Measurements from ENCODE around the gene HTD2. TPM values are rescaled to one million over a fixed set of nuclear protein-coding genes. Genes with fewer than 3 reads are reported as not detected.

The HTD2 gene
- polyA plus RNA-seq, 2 of the 4 experiments (the other 2 are of a cell fraction), result 4.6 to 8.4 TPM

DNA sequence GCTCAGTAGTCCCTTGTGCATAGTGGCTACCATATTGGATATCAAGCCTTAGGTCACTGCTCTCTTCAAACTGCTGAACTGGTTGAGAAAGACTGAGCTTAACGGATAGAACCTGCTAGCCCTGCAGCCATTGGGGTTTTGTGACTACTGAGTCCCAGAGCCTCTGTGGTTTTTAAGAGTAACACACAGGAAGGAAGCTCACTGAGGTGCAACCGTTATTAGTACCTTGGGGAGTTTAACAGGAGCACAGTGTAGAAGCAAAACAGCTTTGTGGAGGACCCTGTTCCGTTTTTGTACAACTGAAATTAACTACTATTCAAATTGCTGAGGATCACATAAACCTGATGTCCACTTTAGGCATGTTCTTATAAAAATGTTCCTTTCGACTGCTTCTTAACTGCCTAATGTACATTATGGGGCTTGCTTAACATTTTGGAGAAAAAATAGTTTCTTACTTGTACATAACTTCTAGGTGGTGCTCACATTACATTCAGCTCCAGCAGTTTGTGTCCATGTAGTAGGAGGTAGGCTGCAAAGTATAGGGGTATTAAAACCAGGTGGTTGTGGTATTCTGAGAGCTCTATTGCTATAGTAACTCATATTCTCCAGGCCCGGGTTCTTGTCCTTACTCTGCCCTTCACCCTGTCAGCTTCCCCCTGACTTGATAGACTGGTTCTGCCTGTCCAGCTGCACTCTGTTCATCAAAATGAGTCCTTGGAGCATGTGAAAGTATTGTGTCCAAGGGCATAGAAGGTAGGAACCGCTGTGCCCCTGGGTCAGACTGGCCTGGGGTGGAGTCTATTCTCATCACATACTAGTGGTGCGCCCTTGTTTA is 43.7 kb downstream of the HTD2 start:
- TF ChIP-seq ZC3H11A (IDR thresholded peaks at IDR 0.05) (no peak), CBX2 (IDR thresholded peaks at IDR 0.05; ENCODE audit: borderline replicate concordance, low read depth) (no peak), FOSL2 (IDR thresholded peaks at IDR 0.05) (no peak), FOSL2 (CRISPR knock-in tag; IDR thresholded peaks at IDR 0.05) (no peak), HOXB5 (CRISPR knock-in tag; IDR thresholded peaks at IDR 0.05) (no peak), ZFP36 (IDR thresholded peaks at IDR 0.05; ENCODE audit: borderline replicate concordance, partially characterized antibody) (no peak), JUN (IDR thresholded peaks at IDR 0.05) (no peak), KDM5A (IDR thresholded peaks at IDR 0.05) (no peak), CHD4 (IDR thresholded peaks at IDR 0.05; ENCODE audit: borderline replicate concordance) (no peak), NFE2L2 (conservative IDR thresholded peaks at IDR 0.05; ENCODE audit: low read length) (no peak), CHD2 (IDR thresholded peaks at IDR 0.05; ENCODE audit: low read length, partially characterized antibody) (no peak), FOXS1 (CRISPR knock-in tag; IDR thresholded peaks at IDR 0.05) (no peak), ESRRA (IDR thresholded peaks at IDR 0.05; ENCODE audit: borderline replicate concordance, low read length) (no peak)
- TF ChIP-seq, protein P1, sequence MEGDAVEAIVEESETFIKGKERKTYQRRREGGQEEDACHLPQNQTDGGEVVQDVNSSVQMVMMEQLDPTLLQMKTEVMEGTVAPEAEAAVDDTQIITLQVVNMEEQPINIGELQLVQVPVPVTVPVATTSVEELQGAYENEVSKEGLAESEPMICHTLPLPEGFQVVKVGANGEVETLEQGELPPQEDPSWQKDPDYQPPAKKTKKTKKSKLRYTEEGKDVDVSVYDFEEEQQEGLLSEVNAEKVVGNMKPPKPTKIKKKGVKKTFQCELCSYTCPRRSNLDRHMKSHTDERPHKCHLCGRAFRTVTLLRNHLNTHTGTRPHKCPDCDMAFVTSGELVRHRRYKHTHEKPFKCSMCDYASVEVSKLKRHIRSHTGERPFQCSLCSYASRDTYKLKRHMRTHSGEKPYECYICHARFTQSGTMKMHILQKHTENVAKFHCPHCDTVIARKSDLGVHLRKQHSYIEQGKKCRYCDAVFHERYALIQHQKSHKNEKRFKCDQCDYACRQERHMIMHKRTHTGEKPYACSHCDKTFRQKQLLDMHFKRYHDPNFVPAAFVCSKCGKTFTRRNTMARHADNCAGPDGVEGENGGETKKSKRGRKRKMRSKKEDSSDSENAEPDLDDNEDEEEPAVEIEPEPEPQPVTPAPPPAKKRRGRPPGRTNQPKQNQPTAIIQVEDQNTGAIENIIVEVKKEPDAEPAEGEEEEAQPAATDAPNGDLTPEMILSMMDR (IDR thresholded peaks at IDR 0.05), result no peak
- TF ChIP-seq, protein P2, sequence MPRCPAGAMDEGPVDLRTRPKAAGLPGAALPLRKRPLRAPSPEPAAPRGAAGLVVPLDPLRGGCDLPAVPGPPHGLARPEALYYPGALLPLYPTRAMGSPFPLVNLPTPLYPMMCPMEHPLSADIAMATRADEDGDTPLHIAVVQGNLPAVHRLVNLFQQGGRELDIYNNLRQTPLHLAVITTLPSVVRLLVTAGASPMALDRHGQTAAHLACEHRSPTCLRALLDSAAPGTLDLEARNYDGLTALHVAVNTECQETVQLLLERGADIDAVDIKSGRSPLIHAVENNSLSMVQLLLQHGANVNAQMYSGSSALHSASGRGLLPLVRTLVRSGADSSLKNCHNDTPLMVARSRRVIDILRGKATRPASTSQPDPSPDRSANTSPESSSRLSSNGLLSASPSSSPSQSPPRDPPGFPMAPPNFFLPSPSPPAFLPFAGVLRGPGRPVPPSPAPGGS (IDR thresholded peaks at IDR 0.05), result no peak
- Histone ChIP-seq H3K4me1 (no peaks in the 10 kb centered on the region), H3K4me3 (no peak overlapping the region), H3K27ac (no peak overlapping the region; a peak in 1 of 6 replicates), H3K4me2 (no peak overlapping the region), H3K9me3 (no peaks in the 10 kb centered on the region)
- no peak for ATAC-seq
- 90% methylated on average over 7 of the region's 7 CpGs for WGBS (ENCODE audit: missing lambda C conversion rate)
- no peak for DNase-seq (ENCODE audit: low read depth in 1 of 2, low spot score in 1 of 2)
- FAIRE-seq, result no peak
- CTCF ChIA-PET, result interaction anchor here (0.5 to 1.7 kb wide), 9 partner anchors 9 to 65 kb away, joined by 3 to 6 read pairs (median 4); partner anchors contain the start of genes HTD2 and RPP14
- POLR2A ChIA-PET, result no interaction called here

DNA sequence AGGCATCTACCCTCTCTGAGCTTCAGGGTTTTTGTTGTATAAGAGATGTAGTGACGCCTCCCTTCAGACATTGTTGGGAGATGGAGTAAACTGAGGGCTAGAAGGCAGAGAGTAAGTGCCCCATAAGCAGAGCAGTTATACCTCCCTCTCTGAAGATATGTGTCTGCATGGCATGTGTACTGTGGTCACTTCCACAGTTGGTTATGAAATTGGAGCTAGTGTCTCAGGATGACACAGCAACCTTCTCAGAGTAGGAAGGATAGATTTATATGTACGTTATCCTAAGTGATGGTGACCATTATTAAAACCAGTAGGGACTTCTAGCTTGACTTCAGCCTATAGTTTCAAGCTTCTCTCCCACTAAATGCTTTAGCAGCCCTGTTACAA is 44.3 kb downstream of the HTD2 start:
- WGBS (ENCODE audit: missing lambda C conversion rate), result 97% methylated on average over 2 of the region's 2 CpGs
- ChIA-PET POLR2A (no interaction called here), CTCF (interaction anchor here (1.3 to 1.7 kb wide), 4 partner anchors 17 to 64 kb away, joined by 3 to 6 read pairs (median 4); partner anchors contain the start of genes HTD2 and RPP14)
- TF ChIP-seq, protein P1 (IDR thresholded peaks at IDR 0.05), result no peak
- TF ChIP-seq JUN (IDR thresholded peaks at IDR 0.05) (no peak), FOSB (CRISPR knock-in tag; IDR thresholded peaks at IDR 0.05) (no peak), EHMT2 (IDR thresholded peaks at IDR 0.05; ENCODE audit: low read depth) (no peak), CHD4 (IDR thresholded peaks at IDR 0.05; ENCODE audit: borderline replicate concordance) (no peak), FOXS1 (CRISPR knock-in tag; IDR thresholded peaks at IDR 0.05) (no peak), ZFP36 (IDR thresholded peaks at IDR 0.05; ENCODE audit: borderline replicate concordance, partially characterized antibody) (no peak), ZC3H11A (IDR thresholded peaks at IDR 0.05) (no peak), MAFK (IDR thresholded peaks at IDR 0.05; ENCODE audit: partially characterized antibody) (no peak), KDM5A (IDR thresholded peaks at IDR 0.05) (no peak), GATA3 (IDR thresholded peaks at IDR 0.05; ENCODE audit: borderline replicate concordance) (no peak), RARB (CRISPR knock-in tag; IDR thresholded peaks at IDR 0.05) (no peak), MYC (IDR thresholded peaks at IDR 0.05; ENCODE audit: borderline replicate concordance, low read length) (no peak), RFX5 (IDR thresholded peaks at IDR 0.05) (no peak), MAZ (IDR thresholded peaks at IDR 0.05; ENCODE audit: borderline replicate concordance, low read depth, low read length) (no peak), EHF (CRISPR knock-in tag; IDR thresholded peaks at IDR 0.05) (no peak)
- TF ChIP-seq, protein P3, sequence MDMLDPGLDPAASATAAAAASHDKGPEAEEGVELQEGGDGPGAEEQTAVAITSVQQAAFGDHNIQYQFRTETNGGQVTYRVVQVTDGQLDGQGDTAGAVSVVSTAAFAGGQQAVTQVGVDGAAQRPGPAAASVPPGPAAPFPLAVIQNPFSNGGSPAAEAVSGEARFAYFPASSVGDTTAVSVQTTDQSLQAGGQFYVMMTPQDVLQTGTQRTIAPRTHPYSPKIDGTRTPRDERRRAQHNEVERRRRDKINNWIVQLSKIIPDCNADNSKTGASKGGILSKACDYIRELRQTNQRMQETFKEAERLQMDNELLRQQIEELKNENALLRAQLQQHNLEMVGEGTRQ (IDR thresholded peaks at IDR 0.05), result no peak
- TF ChIP-seq, protein P2 (IDR thresholded peaks at IDR 0.05), result no peak
- TF ChIP-seq, protein P4, sequence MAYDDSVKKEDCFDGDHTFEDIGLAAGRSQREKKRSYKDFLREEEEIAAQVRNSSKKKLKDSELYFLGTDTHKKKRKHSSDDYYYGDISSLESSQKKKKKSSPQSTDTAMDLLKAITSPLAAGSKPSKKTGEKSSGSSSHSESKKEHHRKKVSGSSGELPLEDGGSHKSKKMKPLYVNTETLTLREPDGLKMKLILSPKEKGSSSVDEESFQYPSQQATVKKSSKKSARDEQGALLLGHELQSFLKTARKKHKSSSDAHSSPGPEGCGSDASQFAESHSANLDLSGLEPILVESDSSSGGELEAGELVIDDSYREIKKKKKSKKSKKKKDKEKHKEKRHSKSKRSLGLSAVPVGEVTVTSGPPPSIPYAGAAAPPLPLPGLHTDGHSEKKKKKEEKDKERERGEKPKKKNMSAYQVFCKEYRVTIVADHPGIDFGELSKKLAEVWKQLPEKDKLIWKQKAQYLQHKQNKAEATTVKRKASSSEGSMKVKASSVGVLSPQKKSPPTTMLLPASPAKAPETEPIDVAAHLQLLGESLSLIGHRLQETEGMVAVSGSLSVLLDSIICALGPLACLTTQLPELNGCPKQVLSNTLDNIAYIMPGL (CRISPR knock-in tag; IDR thresholded peaks at IDR 0.05; ENCODE audit: borderline replicate concordance), result no peak
- Histone ChIP-seq H3K4me2 (no peak overlapping the region), H3K9me3 (no peaks in the 10 kb centered on the region), H3K27ac (no peak overlapping the region; a peak in 1 of 6 replicates), H3K4me1 (no peaks in the 10 kb centered on the region), H3K4me3 (no peak overlapping the region)
- DNase-seq (ENCODE audit: low read depth in 1 of 2, low spot score in 1 of 2) (no peak), ATAC-seq (no peak), FAIRE-seq (no peak)

Measured in A549 (cell line).